ENCODE measurements around the gene ATP6V1F. TPM values are rescaled to one million over a fixed set of nuclear protein-coding genes. Genes with fewer than 3 reads are reported as not detected.

Gene ATP6V1F
- total and polyA plus RNA-seq, 12 donors, result 96.7 to 189 (median 125) TPM

- DNase-seq (peak; percentile 62 to 79), ATAC-seq (peak; percentile 10 to 56 (median 50))
- peaks cover 0 to 14% (median 0%) of the 10 kb centered on the region in 9 donors for H3K36me3 ChIP-seq
- 40 to 61% methylated on average over 10 of the region's 10 CpGs for WGBS, 2 donors
- H3K4me3 ChIP-seq, result peak overlapping the region in 6 of 10 donors; percentile 9 to 40 (median 35)
- peaks cover 0 to 44% (median 0%) of the 10 kb centered on the region in 7 donors for H3K27me3 ChIP-seq
- no peak for TF ChIP-seq CTCF (IDR thresholded peaks at IDR 0.05)
- H3K9me3 ChIP-seq, result no peaks in the 10 kb centered on the region
- peak overlapping the region; percentile 86 to 99 (median 96) for H3K27ac ChIP-seq
- intact Hi-C loops (cut with DNase I), result loop anchor here in 5 of 10 donors (5.0 to 10.0 kb wide), 3 partner anchors 36 to 76 kb away; partner anchors contain the start of gene CCDC136 (in 4 of the 5)
- H3K4me1 ChIP-seq, result peaks cover 16 to 55% (median 38%) of the 10 kb centered on the region in 9 donors
Measured at GRCh38 chr7:128827971-128828711, 34.5 kb upstream of the ATP6V1F start.

DNA sequence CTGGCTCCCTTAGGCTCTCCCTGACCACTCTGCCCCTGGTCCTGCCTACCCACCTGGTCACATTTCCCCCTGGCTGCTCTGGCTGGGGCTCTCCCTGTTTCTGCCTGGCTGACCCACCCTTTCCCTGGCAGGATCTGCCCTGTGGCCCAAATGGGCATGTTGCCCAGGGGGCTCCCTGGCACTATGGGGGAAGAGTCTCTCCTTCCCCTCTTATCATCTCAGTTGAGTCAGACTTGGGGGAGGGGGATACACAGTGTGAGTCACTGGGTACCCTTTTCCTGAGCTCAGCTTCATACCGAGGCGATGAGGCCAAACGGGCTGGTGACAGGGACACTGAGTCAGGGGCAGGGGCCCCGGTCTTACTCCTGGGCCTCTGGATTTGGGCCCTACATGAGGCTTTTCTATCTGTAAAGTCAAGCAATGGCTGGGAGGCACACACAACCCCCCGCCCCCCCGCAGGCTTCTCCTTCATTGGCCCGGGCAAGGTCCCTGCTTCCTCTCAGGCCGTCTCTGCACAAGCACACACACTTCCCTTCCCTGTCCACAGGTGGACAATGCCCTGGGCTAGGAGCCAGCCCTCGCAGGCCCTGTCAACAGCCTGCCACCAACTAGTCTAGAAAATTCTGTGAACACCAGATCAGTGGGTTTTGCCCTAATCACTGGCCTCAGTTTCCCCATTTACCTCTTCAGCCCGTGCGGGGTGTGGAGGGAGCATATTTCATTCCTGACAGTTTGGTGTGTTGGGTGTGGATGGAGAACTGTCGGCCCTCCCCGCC, 33.1 kb upstream of the ATP6V1F start:
- DNase-seq, result peak in 1 of 2 donors; percentile 61
- intact Hi-C loops (cut with DNase I), result loop anchor here in 6 of 10 donors (2.0 to 10.0 kb wide), 6 partner anchors 33 to 91 kb away; partner anchors contain the start of genes CCDC136 (in 4 of the 6), ATP6V1F (in 1 of the 6) and CALU (in 1 of the 6)
- Histone ChIP-seq H3K27me3 (peaks cover 0 to 46% (median 0%) of the 10 kb centered on the region in 7 donors), H3K4me3 (peak overlapping the region in 9 of 10 donors; percentile 55 to 92 (median 75)), H3K4me1 (peaks cover 20 to 70% (median 48%) of the 10 kb centered on the region in 9 donors), H3K36me3 (peaks cover 0 to 14% (median 0%) of the 10 kb centered on the region in 9 donors), H3K9me3 (no peaks in the 10 kb centered on the region), H3K27ac (peak overlapping the region; percentile 73 to 99 (median 94))
- no peak for TF ChIP-seq CTCF (IDR thresholded peaks at IDR 0.05)
- ATAC-seq, result peak in 1 of 8 donors; percentile 1
- 21 to 24% methylated on average over 13 of the region's 13 CpGs for WGBS, 2 donors

DNA sequence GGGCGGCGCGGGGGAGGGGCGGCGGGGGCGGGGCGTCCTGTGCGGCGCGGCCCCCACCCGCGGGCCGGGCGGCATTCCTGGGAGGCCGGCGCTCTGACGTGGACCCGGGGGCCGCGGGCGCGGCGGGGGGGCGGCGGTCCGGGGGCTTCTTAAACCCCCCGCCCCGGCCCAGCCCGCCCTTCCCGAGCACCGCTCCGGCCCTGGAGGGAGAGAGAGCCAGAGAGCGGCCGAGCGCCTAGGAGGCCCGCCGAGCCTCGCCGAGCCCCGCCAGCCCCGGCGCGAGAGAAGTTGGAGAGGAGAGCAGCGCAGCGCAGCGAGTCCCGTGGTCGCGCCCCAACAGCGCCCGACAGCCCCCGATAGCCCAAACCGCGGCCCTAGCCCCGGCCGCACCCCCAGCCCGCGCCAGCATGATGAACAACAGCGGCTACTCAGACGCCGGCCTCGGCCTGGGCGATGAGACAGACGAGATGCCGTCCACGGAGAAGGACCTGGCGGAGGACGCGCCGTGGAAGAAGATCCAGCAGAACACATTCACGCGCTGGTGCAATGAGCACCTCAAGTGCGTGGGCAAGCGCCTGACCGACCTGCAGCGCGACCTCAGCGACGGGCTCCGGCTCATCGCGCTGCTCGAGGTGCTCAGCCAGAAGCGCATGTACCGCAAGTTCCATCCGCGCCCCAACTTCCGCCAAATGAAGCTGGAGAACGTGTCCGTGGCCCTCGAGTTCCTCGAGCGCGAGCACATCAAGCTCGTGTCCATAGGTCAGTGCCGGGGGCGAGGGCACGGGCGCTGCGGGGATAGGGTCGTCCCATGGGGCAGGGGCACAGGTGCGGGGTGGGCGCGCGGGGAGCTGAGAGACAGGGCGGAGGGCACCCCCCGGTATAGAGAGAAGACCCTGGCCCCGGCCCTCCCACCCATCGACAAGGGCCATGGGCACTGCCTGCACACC, 32.2 kb upstream of the ATP6V1F start, which contains the start of gene FLNC:
Gene FLNC (plus strand): TSS at position 176 of the 947 bp plus-strand sequence. CDS start 232 bp downstream, at position 408.
- Histone ChIP-seq H3K9me3 (no peaks in the 10 kb centered on the region), H3K27me3 (peaks cover 0 to 46% (median 0%) of the 10 kb centered on the region in 7 donors), H3K4me1 (peaks cover 20 to 79% (median 50%) of the 10 kb centered on the region in 9 donors), H3K4me3 (peak within 1 kb of the TSS; percentile 55 to 92 (median 72)), H3K27ac (peak within 1 kb of the TSS; percentile 86 to 99 (median 94)), H3K36me3 (peaks cover 0 to 22% (median 0%) of the 10 kb centered on the region in 9 donors)
- intact Hi-C loops (cut with DNase I), result loop anchor here in 2 of 10 donors (2.0 to 5.0 kb wide), 3 partner anchors 32 to 92 kb away; partner anchors contain the start of genes ATP6V1F (in 1 of the 2) and CALU (in 1 of the 2)
- 2 to 3% methylated on average over 81 to 109 of the region's 109 CpGs for WGBS, 2 donors
- no peak for TF ChIP-seq CTCF (IDR thresholded peaks at IDR 0.05)
- peak; percentile 63 to 70 for DNase-seq
- peak; percentile 0 to 25 (median 8) for ATAC-seq

All from heart right ventricle (tissue), 16 donors.